Liver (tissue), 10 donors: ENCODE measurements around the gene CAMSAP3. TPM values are rescaled to one million over a fixed set of nuclear protein-coding genes. Genes with fewer than 3 reads are reported as not detected.

Experiments used
- DNase-seq: peaks from one replicate; pipeline ENCODE4 v3.0.0-alpha.2; 2017; ENCODE audit warnings: low spot score
- H3K27ac ChIP-seq, 2 donors: one replicate each; pipeline ENCODE4 v1.7.0; 2013; ENCODE audit warnings: inconsistent platforms in 2 of 2, low read length in 2 of 2, control low read depth in 1 of 2, low read depth in 1 of 2, mild to moderate bottlenecking in 1 of 2
- H3K27me3 ChIP-seq, 4 donors: one replicate each; pipeline versions ENCODE4 v1.6.1 to v1.7.0; 2013; ENCODE audit warnings: low read length in 3 of 4, inconsistent platforms in 1 of 4, mild to moderate bottlenecking in 1 of 4, moderate library complexity in 1 of 4; ENCODE audit not compliant: control insufficient read depth in 4 of 4, insufficient read depth in 4 of 4
- H3K36me3 ChIP-seq, 4 donors: one replicate each; pipeline versions ENCODE4 v1.6.1 to v1.7.0; 2013; ENCODE audit warnings: low read length in 3 of 4, mild to moderate bottlenecking in 3 of 4, low read depth in 1 of 4, moderate library complexity in 1 of 4; ENCODE audit not compliant: control insufficient read depth in 4 of 4, insufficient read depth in 3 of 4
- H3K4me1 ChIP-seq, 4 donors: one replicate each; pipeline versions ENCODE4 v1.6.1 to v1.7.0; 2013; ENCODE audit warnings: low read length in 3 of 4, mild to moderate bottlenecking in 3 of 4, moderate library complexity in 1 of 4; ENCODE audit not compliant: control insufficient read depth in 4 of 4, insufficient read depth in 4 of 4
- H3K4me3 ChIP-seq, 3 donors: one replicate each; pipeline versions ENCODE4 v1.6.1 to v1.7.0; 2013; ENCODE audit warnings: low read length in 3 of 3, control low read depth in 1 of 3, low read depth in 1 of 3, mild to moderate bottlenecking in 1 of 3
- H3K9ac ChIP-seq, 2 donors: one replicate each; pipeline ENCODE4 v1.7.0; 2013; ENCODE audit warnings: low read length in 2 of 2, mild to moderate bottlenecking in 2 of 2, moderate library complexity in 2 of 2, control low read depth in 1 of 2, low read depth in 1 of 2
- H3K9me3 ChIP-seq, 4 donors: one replicate each; pipeline versions ENCODE4 v1.6.1 to v1.7.0; 2013; ENCODE audit warnings: low read length in 3 of 4; ENCODE audit not compliant: control insufficient read depth in 4 of 4
- EGR1 ChIP-seq, 2 donors: IDR thresholded peaks; 2 replicates each; pipeline ENCODE4 v1.6.1; 2016 to 2018; ENCODE audit warnings: antibody characterized with exemption in 2 of 2, low read depth in 2 of 2
- FOXA1 ChIP-seq: IDR thresholded peaks from 2 replicates; pipeline ENCODE4 v1.6.1; 2016; ENCODE audit warnings: antibody characterized with exemption
- FOXA2 ChIP-seq: IDR thresholded peaks from 2 replicates; pipeline ENCODE4 v1.6.1; 2016; ENCODE audit warnings: antibody characterized with exemption
- GABPA ChIP-seq, 2 donors: IDR thresholded peaks in 1 of 2; conservative IDR thresholded peaks in 1 of 2; 2 replicates each; pipeline ENCODE4 v1.6.1; 2016; ENCODE audit warnings: antibody characterized with exemption in 2 of 2, mild to moderate bottlenecking in 1 of 2, moderate library complexity in 1 of 2
- NR2F2 ChIP-seq: IDR thresholded peaks from 2 replicates; pipeline ENCODE4 v1.6.1; 2016; ENCODE audit warnings: antibody characterized with exemption
- RAD21 ChIP-seq, 2 donors: IDR thresholded peaks; 2 replicates each; pipeline ENCODE4 v1.6.1; 2016; ENCODE audit warnings: antibody characterized with exemption in 2 of 2, mild to moderate bottlenecking in 2 of 2
- SP1 ChIP-seq: IDR thresholded peaks from 2 replicates; pipeline ENCODE4 v1.6.1; 2018; ENCODE audit warnings: antibody characterized with exemption, mild to moderate bottlenecking
- TAF1 ChIP-seq: conservative IDR thresholded peaks from 2 replicates; pipeline ENCODE4 v1.6.1; 2016; ENCODE audit warnings: antibody characterized with exemption, mild to moderate bottlenecking
- WGBS: extraction: QIAGEN DNeasy Blood & Tissue Kit; methylation state at CpG from one replicate; pipeline ENCODE4 v1.1.7; 2013; 5-methylcytosine and 5-hydroxymethylcytosine counted together
- polyA plus RNA-seq, 2 donors: library from polyadenylated mRNA; stranded (reverse) in 1 of 2; unstranded in 1 of 2; fragments of 200-250 nt in 1 of 2; fragments of >200 nt in 1 of 2; fragmentation: Nextera tagmentation in 1 of 2; extraction: Ambion mirVana in 1 of 2; gene quantifications; one replicate each; pipeline versions ENCODE4 v1.2.1 to v1.2.3, GENCODE V29; 2013 to 2015
- small RNA-seq: library from RNA; depleted of rRNA; stranded (forward); fragments of <200 nt; gene quantifications from one replicate; pipeline ENCODE3, GENCODE V24; 2014
- total RNA-seq, 2 donors: library from RNA; depleted of rRNA; stranded (reverse); fragments of >200 nt; gene quantifications; one replicate each; pipeline ENCODE4 v1.2.3, GENCODE V29; 2014
- TF ChIP-seq, protein P1 (sequence below): IDR thresholded peaks from 2 replicates; pipeline ENCODE4 v1.6.1; 2016; ENCODE audit warnings: antibody characterized with exemption
- TF ChIP-seq, protein P2 (sequence below): IDR thresholded peaks from 2 replicates; pipeline ENCODE4 v1.6.1; 2016; ENCODE audit warnings: antibody characterized with exemption
- TF ChIP-seq, protein P3 (sequence below): IDR thresholded peaks from 2 replicates; pipeline ENCODE4 v1.6.1; 2016; ENCODE audit warnings: antibody characterized with exemption, mild to moderate bottlenecking
- donor health status: healthy.
- donor health status: healthy.
- donor health status: healthy.
- donor health status: healthy.
- donor health status: healthy.

The CAMSAP3 gene
- total and polyA plus RNA-seq, 4 donors, result 4.4 to 19.1 (median 9.8) TPM

DNA sequence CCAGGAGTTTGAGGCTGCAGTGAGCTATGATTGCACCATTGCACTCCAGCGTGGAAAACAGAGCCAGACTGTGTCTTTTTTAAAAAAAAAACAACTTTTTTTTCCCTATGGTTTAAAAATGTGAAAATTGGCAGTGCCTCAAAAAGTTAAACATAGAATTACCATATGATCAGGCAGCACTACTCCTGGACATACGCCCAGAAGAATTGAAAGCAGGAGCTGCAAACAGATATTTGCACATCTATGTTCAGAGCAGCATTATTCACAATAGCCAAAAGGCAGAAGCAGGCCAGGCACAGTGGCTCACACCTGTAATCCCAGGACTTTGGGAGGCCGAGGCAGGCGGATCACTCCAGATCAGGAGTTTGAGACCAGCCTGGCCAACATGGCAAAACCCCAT is 69.4 kb downstream of the CAMSAP3 start:
- Histone ChIP-seq H3K4me3 (no peak overlapping the region), H3K27me3 (no peaks in the 10 kb centered on the region), H3K9me3 (no peaks in the 10 kb centered on the region), H3K4me1 (peaks cover 0 to under 1% (median under 1%) of the 10 kb centered on the region in 4 donors), H3K9ac (no peak overlapping the region), H3K36me3 (no peaks in the 10 kb centered on the region), H3K27ac (no peak overlapping the region)
- WGBS, result 68% methylated on average over 4 of the region's 4 CpGs
- no peak for DNase-seq
- TF ChIP-seq, protein P1, sequence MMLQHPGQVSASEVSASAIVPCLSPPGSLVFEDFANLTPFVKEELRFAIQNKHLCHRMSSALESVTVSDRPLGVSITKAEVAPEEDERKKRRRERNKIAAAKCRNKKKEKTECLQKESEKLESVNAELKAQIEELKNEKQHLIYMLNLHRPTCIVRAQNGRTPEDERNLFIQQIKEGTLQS, result no peak
- TF ChIP-seq SP1 (no peak), GABPA (IDR thresholded peaks at IDR 0.05 in 1 of 2, conservative IDR thresholded peaks at IDR 0.05 in 1 of 2) (no peak), NR2F2 (no peak), FOXA1 (no peak), FOXA2 (no peak), TAF1 (no peak), EGR1 (IDR thresholded peaks at IDR 0.05; ENCODE audit: low read depth in 2 of 2) (no peak), RAD21 (IDR thresholded peaks at IDR 0.05) (no peak)
- TF ChIP-seq, protein P2, sequence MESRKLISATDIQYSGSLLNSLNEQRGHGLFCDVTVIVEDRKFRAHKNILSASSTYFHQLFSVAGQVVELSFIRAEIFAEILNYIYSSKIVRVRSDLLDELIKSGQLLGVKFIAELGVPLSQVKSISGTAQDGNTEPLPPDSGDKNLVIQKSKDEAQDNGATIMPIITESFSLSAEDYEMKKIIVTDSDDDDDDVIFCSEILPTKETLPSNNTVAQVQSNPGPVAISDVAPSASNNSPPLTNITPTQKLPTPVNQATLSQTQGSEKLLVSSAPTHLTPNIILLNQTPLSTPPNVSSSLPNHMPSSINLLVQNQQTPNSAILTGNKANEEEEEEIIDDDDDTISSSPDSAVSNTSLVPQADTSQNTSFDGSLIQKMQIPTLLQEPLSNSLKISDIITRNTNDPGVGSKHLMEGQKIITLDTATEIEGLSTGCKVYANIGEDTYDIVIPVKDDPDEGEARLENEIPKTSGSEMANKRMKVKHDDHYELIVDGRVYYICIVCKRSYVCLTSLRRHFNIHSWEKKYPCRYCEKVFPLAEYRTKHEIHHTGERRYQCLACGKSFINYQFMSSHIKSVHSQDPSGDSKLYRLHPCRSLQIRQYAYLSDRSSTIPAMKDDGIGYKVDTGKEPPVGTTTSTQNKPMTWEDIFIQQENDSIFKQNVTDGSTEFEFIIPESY, result no peak
- TF ChIP-seq, protein P3, sequence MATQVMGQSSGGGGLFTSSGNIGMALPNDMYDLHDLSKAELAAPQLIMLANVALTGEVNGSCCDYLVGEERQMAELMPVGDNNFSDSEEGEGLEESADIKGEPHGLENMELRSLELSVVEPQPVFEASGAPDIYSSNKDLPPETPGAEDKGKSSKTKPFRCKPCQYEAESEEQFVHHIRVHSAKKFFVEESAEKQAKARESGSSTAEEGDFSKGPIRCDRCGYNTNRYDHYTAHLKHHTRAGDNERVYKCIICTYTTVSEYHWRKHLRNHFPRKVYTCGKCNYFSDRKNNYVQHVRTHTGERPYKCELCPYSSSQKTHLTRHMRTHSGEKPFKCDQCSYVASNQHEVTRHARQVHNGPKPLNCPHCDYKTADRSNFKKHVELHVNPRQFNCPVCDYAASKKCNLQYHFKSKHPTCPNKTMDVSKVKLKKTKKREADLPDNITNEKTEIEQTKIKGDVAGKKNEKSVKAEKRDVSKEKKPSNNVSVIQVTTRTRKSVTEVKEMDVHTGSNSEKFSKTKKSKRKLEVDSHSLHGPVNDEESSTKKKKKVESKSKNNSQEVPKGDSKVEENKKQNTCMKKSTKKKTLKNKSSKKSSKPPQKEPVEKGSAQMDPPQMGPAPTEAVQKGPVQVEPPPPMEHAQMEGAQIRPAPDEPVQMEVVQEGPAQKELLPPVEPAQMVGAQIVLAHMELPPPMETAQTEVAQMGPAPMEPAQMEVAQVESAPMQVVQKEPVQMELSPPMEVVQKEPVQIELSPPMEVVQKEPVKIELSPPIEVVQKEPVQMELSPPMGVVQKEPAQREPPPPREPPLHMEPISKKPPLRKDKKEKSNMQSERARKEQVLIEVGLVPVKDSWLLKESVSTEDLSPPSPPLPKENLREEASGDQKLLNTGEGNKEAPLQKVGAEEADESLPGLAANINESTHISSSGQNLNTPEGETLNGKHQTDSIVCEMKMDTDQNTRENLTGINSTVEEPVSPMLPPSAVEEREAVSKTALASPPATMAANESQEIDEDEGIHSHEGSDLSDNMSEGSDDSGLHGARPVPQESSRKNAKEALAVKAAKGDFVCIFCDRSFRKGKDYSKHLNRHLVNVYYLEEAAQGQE, result no peak

Small RNA genes within 50 kb of the gene (small RNA-seq; reads per million reads assigned to genes)
- gene MIR6792, result not detected

Other genes starting within 250 kb of the CAMSAP3 start
- 10 to 100 TPM; 19.2 to 28.8 TPM for gene ARHGEF18, start 246.9 kb upstream of the CAMSAP3 start, total RNA-seq
- gene ARHGEF18, start 246.9 kb upstream of the CAMSAP3 start, polyA plus RNA-seq, result 10 to 100 TPM in 1 of 2 donors, 1 to 10 TPM in 1; 3.3 to 10.6 TPM
- gene PEX11G, start 106.8 kb upstream of the CAMSAP3 start, total RNA-seq, result 1 to 10 TPM; 1.9 to 7.7 TPM
- 10 to 100 TPM in 1 of 2 donors, 1 to 10 TPM in 1; 8.6 to 10.9 TPM for gene PEX11G, start 106.8 kb upstream of the CAMSAP3 start, polyA plus RNA-seq
- 1 to 10 TPM; 5.7 to 9.5 TPM for gene ZNF358, start 79.8 kb upstream of the CAMSAP3 start, total RNA-seq
- 10 to 100 TPM; 15.6 to 18.2 TPM for gene ZNF358, start 79.8 kb upstream of the CAMSAP3 start, polyA plus RNA-seq
- gene MCOLN1, start 73.2 kb upstream of the CAMSAP3 start, total RNA-seq, result 10 to 100 TPM; 10.9 to 13.2 TPM
- gene MCOLN1, start 73.2 kb upstream of the CAMSAP3 start, polyA plus RNA-seq, result 10 to 100 TPM; 14.1 to 17.0 TPM
- gene PNPLA6, start 60.1 kb upstream of the CAMSAP3 start, total RNA-seq, result 10 to 100 TPM; 33.0 to 68.4 TPM
- 10 to 100 TPM; 20.9 to 22.9 TPM for gene PNPLA6, start 60.1 kb upstream of the CAMSAP3 start, polyA plus RNA-seq
- 10 to 100 TPM; 17.2 to 21.3 TPM for gene XAB2, start 33.7 kb downstream of the CAMSAP3 start, total RNA-seq
- gene XAB2, start 33.7 kb downstream of the CAMSAP3 start, polyA plus RNA-seq, result 10 to 100 TPM in 1 of 2 donors, 1 to 10 TPM in 1; 5.1 to 13.3 TPM
- gene PET100, start 33.9 kb downstream of the CAMSAP3 start, total RNA-seq, result 10 to 100 TPM in 1 of 2 donors, 1 to 10 TPM in 1; 4.8 to 22.0 TPM
- gene PET100, start 33.9 kb downstream of the CAMSAP3 start, polyA plus RNA-seq, result 100 to 1,000 TPM in 1 of 2 donors, 10 to 100 TPM in 1; 31.5 to 225 TPM
- gene PCP2, start 37.9 kb downstream of the CAMSAP3 start, total RNA-seq, result not detected
- gene PCP2, start 37.9 kb downstream of the CAMSAP3 start, polyA plus RNA-seq, result under 1 TPM; 0.08 to 0.25 TPM
- gene STXBP2, start 41.2 kb downstream of the CAMSAP3 start, total RNA-seq, result 10 to 100 TPM; 25.9 to 32.7 TPM
- 10 to 100 TPM; 26.8 to 27.5 TPM for gene STXBP2, start 41.2 kb downstream of the CAMSAP3 start, polyA plus RNA-seq
- gene RETN, start 73.2 kb downstream of the CAMSAP3 start, total RNA-seq, result 10 to 100 TPM in 1 of 2 donors, not detected in 1; 11.5 TPM
- gene RETN, start 73.2 kb downstream of the CAMSAP3 start, polyA plus RNA-seq, result 1 to 10 TPM in 1 of 2 donors, not detected in 1; 1.9 TPM
- under 1 TPM; 0.42 to 0.92 TPM for gene MCEMP1, start 81.2 kb downstream of the CAMSAP3 start, total RNA-seq
- gene MCEMP1, start 81.2 kb downstream of the CAMSAP3 start, polyA plus RNA-seq, result under 1 TPM; 0.29 to 0.54 TPM
- 10 to 100 TPM; 22.5 to 38.3 TPM for gene TRAPPC5, start 85.0 kb downstream of the CAMSAP3 start, total RNA-seq
- gene TRAPPC5, start 85.0 kb downstream of the CAMSAP3 start, polyA plus RNA-seq, result 100 to 1,000 TPM in 1 of 2 donors, 10 to 100 TPM in 1; 72.1 to 130 TPM
- under 1 TPM in 1 of 2 donors, not detected in 1; 0.14 TPM for gene FCER2, start 106.3 kb downstream of the CAMSAP3 start, total RNA-seq
- not detected for gene FCER2, start 106.3 kb downstream of the CAMSAP3 start, polyA plus RNA-seq
- 10 to 100 TPM in 1 of 2 donors, 1 to 10 TPM in 1; 7.7 to 43.9 TPM for gene CLEC4G, start 136.2 kb downstream of the CAMSAP3 start, total RNA-seq
- gene CLEC4G, start 136.2 kb downstream of the CAMSAP3 start, polyA plus RNA-seq, result 10 to 100 TPM; 47.4 to 69.0 TPM
- gene CD209, start 151.7 kb downstream of the CAMSAP3 start, total RNA-seq, result 1 to 10 TPM; 1.6 to 1.9 TPM
- 1 to 10 TPM in 1 of 2 donors, under 1 TPM in 1; 0.44 to 3.5 TPM for gene CD209, start 151.7 kb downstream of the CAMSAP3 start, polyA plus RNA-seq
- 10 to 100 TPM; 22.2 to 33.0 TPM for gene CLEC4M, start 167.4 kb downstream of the CAMSAP3 start, total RNA-seq
- gene CLEC4M, start 167.4 kb downstream of the CAMSAP3 start, polyA plus RNA-seq, result 10 to 100 TPM; 32.7 to 33.5 TPM
- 1 to 10 TPM; 4.2 to 4.7 TPM for gene EVI5L, start 234.4 kb downstream of the CAMSAP3 start, total RNA-seq
- gene EVI5L, start 234.4 kb downstream of the CAMSAP3 start, polyA plus RNA-seq, result 1 to 10 TPM; 1.4 to 5.0 TPM